Loucy (cell line): ENCODE data around the gene TMTC1.
A peak's percentile ranks its signal among the peaks of the same experiment; 100 is the strongest.

Source experiments
- EZH2phosphoT487 ChIP-seq: fragments of 200-600 bp; IDR thresholded peaks from 2 replicates; pipeline ENCODE4 v1.6.1; 2018; ENCODE audit warnings: antibody characterized with exemption, mild to moderate bottlenecking, moderate library complexity, borderline replicate concordance
- TF ChIP-seq, protein P1 (sequence below): fragments of 200-600 bp; sonication (generic); conservative IDR thresholded peaks from 2 replicates; pipeline ENCODE4 v1.5.1; 2014; ENCODE audit warnings: mild to moderate bottlenecking, antibody characterized with exemption, low read length

DNA sequence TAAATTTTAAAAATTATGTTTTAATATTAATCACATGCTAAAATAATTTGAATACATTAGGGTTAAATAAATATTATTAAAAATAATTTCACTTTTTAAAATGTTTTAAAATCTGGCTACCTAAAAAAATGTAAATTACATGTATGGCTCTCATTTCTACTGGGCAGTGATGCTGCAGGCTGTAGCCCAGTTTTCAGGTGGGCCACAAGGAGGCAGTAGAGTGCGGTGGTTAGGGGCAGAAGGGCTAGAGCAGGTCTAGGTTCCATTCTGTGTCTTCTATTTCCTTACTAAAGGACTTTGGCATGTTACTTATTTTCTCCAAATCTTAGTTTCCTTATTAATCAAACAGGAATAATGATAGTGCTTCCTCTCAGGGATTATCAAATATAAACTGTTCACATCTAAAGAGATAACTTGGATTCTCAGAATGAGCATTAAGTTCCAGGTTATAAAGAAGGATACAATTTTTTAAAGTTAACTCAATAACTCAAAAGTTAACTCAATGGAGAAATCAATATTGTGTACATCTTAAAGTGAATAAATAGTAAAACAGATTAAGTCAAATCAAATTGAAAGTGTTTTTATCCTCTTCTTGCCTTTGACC is 231.3 kb downstream of the TMTC1 start:
- TF ChIP-seq, protein P1, sequence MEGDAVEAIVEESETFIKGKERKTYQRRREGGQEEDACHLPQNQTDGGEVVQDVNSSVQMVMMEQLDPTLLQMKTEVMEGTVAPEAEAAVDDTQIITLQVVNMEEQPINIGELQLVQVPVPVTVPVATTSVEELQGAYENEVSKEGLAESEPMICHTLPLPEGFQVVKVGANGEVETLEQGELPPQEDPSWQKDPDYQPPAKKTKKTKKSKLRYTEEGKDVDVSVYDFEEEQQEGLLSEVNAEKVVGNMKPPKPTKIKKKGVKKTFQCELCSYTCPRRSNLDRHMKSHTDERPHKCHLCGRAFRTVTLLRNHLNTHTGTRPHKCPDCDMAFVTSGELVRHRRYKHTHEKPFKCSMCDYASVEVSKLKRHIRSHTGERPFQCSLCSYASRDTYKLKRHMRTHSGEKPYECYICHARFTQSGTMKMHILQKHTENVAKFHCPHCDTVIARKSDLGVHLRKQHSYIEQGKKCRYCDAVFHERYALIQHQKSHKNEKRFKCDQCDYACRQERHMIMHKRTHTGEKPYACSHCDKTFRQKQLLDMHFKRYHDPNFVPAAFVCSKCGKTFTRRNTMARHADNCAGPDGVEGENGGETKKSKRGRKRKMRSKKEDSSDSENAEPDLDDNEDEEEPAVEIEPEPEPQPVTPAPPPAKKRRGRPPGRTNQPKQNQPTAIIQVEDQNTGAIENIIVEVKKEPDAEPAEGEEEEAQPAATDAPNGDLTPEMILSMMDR, result peak; percentile 89
- TF ChIP-seq EZH2phosphoT487, result no peak
